ENCODE results near the gene EML1. TPM values are rescaled to one million over a fixed set of nuclear protein-coding genes. Genes with fewer than 3 reads are reported as not detected.

The EML1 gene
- total RNA-seq, 6 experiments from 2014 or later = 3.3 to 6.8 (median 4.5) TPM

GRCh38 chr14:99863059-99863458, 69.8 kb downstream of the EML1 start:
- no peak overlapping the region for H3K27ac ChIP-seq
- DNase-seq (no peak), ATAC-seq (no peak)
- H3K4me3 ChIP-seq = no peak overlapping the region
- WGBS (ENCODE audit: insufficient coverage, low coverage, low lambda C conversion rate, missing lambda C conversion rate) = 100% methylated on average over 2 of the region's 2 CpGs
- H3K27me3 ChIP-seq = no peaks in the 10 kb centered on the region
- TF ChIP-seq, protein P1, sequence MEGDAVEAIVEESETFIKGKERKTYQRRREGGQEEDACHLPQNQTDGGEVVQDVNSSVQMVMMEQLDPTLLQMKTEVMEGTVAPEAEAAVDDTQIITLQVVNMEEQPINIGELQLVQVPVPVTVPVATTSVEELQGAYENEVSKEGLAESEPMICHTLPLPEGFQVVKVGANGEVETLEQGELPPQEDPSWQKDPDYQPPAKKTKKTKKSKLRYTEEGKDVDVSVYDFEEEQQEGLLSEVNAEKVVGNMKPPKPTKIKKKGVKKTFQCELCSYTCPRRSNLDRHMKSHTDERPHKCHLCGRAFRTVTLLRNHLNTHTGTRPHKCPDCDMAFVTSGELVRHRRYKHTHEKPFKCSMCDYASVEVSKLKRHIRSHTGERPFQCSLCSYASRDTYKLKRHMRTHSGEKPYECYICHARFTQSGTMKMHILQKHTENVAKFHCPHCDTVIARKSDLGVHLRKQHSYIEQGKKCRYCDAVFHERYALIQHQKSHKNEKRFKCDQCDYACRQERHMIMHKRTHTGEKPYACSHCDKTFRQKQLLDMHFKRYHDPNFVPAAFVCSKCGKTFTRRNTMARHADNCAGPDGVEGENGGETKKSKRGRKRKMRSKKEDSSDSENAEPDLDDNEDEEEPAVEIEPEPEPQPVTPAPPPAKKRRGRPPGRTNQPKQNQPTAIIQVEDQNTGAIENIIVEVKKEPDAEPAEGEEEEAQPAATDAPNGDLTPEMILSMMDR (IDR thresholded peaks at IDR 0.05) = no peak
- TF ChIP-seq POLR2A (IDR thresholded peaks at IDR 0.05) = no peak
- H3K4me1 ChIP-seq = peaks cover 0 to 3% (median 0%) of the 10 kb centered on the region in 4 donors
- H3K36me3 ChIP-seq = no peaks in the 10 kb centered on the region
- intact Hi-C loops (cut with DNase I) = no loop called here
- no peaks in the 10 kb centered on the region for H3K9me3 ChIP-seq

GRCh38 chr14:99865408-99865807, 72.2 kb downstream of the EML1 start:
- H3K36me3 ChIP-seq = no peaks in the 10 kb centered on the region
- no peak for TF ChIP-seq POLR2A (IDR thresholded peaks at IDR 0.05)
- TF ChIP-seq, protein P1 (IDR thresholded peaks at IDR 0.05) = no peak
- no peaks in the 10 kb centered on the region for H3K9me3 ChIP-seq
- WGBS (ENCODE audit: insufficient coverage, low coverage, low lambda C conversion rate, missing lambda C conversion rate) = 12% methylated on average over 2 of the region's 2 CpGs
- peak in 3 of 4 donors; percentile 61 to 82 (median 75) for ATAC-seq
- intact Hi-C loops (cut with DNase I) = no loop called here
- H3K4me1 ChIP-seq = peaks cover 0 to 3% (median 0%) of the 10 kb centered on the region in 4 donors
- H3K4me3 ChIP-seq = no peak overlapping the region
- peak in 1 of 3 donors; percentile 65 for DNase-seq
- H3K27me3 ChIP-seq = no peaks in the 10 kb centered on the region
- H3K27ac ChIP-seq = no peak overlapping the region

DNA sequence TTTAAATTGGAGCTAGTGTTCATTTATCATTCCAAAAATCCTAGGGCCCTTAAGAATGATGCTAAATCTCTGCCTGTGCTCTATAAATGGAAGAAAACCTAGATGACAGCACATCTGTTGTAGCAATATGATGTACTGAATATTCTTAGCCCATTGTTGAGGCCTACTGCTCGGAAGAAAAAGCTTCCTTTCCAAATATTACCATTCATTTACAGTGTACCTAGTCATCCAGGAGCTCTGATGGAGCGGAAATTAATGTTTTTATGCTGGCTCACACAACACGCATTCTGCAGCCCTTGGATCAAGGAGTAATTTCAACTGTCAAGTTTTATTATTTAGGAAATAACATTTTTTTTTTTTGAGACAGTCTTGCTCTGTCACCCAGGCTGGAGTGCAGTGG, 77.4 kb downstream of the EML1 start:
- no peak overlapping the region for H3K4me3 ChIP-seq
- WGBS (ENCODE audit: insufficient coverage, low coverage, low lambda C conversion rate, missing lambda C conversion rate) = 91% methylated on average over 3 of the region's 3 CpGs
- ATAC-seq (no peak), DNase-seq (no peak)
- TF ChIP-seq POLR2A (IDR thresholded peaks at IDR 0.05) = no peak
- TF ChIP-seq, protein P1 (IDR thresholded peaks at IDR 0.05) = no peak
- no peaks in the 10 kb centered on the region for H3K27me3 ChIP-seq
- no peaks in the 10 kb centered on the region for H3K4me1 ChIP-seq
- H3K9me3 ChIP-seq = no peaks in the 10 kb centered on the region
- H3K36me3 ChIP-seq = no peaks in the 10 kb centered on the region
- no peak overlapping the region for H3K27ac ChIP-seq
- intact Hi-C loops (cut with DNase I) = no loop called here

GRCh38 chr14:99871771-99872170, 78.6 kb downstream of the EML1 start:
- WGBS (ENCODE audit: insufficient coverage, low coverage, low lambda C conversion rate, missing lambda C conversion rate) = 80% methylated on average over 9 of the region's 11 CpGs
- DNase-seq = no peak
- no peak for TF ChIP-seq POLR2A (IDR thresholded peaks at IDR 0.05)
- TF ChIP-seq, protein P1 (IDR thresholded peaks at IDR 0.05) = no peak

More at GRCh38 chr14:99871771-99872170, 78.6 kb downstream of the EML1 start:
- Histone ChIP-seq H3K9me3 (no peaks in the 10 kb centered on the region), H3K36me3 (no peaks in the 10 kb centered on the region), H3K27me3 (no peaks in the 10 kb centered on the region), H3K27ac (no peak overlapping the region), H3K4me3 (no peak overlapping the region), H3K4me1 (no peaks in the 10 kb centered on the region)
- ATAC-seq = peak; percentile 32 to 52 (median 47)
- intact Hi-C loops (cut with DNase I) = no loop called here

Measured in right lobe of liver (tissue), 6 donors.